SK-N-MC (cell line): ENCODE data around the gene NAV1.
"Not testable (repeated sequence)": the region's sequence is repeated elsewhere in the genome, so short reads cannot be mapped to it uniquely, and the experiment has no call there.

ENCODE experiments used
- DNase-seq: peaks from one replicate; pipeline ENCODE4 v3.0.0-alpha.2; 2011; ENCODE audit warnings: low read depth, low spot score
- H3K27ac ChIP-seq: fragments of 200-600 bp; sonication (generic); 2 replicates; pipeline ENCODE4 v1.5.1; 2016; ENCODE audit warnings: mixed run types
- H3K36me3 ChIP-seq: fragments of 200-600 bp; sonication (generic); 2 replicates; pipeline ENCODE4 v1.6.1; 2017; ENCODE audit warnings: antibody characterized with exemption, low read length, mixed read lengths; ENCODE audit not compliant: insufficient read depth
- H3K4me3 ChIP-seq: fragments of 200-600 bp; sonication (generic); 2 replicates; pipeline ENCODE4 v1.5.1; 2016
- H3K9ac ChIP-seq: fragments of 200-600 bp; sonication (generic); 2 replicates; pipeline ENCODE4 v1.8.0; 2017; ENCODE audit warnings: mixed run types, mixed read lengths; ENCODE audit not compliant: insufficient read length
- H3K9me3 ChIP-seq: fragments of 200-600 bp; sonication (generic); 2 replicates; pipeline ENCODE4 v1.6.1; 2017; ENCODE audit warnings: low read depth, mild to moderate bottlenecking, antibody characterized with exemption, low read length, moderate library complexity, mixed read lengths
- EZH2 ChIP-seq: fragments of 200-600 bp; sonication (generic); IDR thresholded peaks from one replicate; pipeline ENCODE4 v1.6.1; 2017; ENCODE audit warnings: antibody characterized with exemption
- FOXP2 ChIP-seq: optimal IDR thresholded peaks from 2 replicates; pipeline ENCODE3; 2011; ENCODE audit warnings: mild to moderate bottlenecking, moderate library complexity; ENCODE audit not compliant: insufficient read depth; ENCODE audit errors: extremely low read length, control extremely low read depth
- POLR2AphosphoS5 ChIP-seq: IDR thresholded peaks from 2 replicates; pipeline ENCODE4 v1.6.1; 2012; ENCODE audit warnings: mild to moderate bottlenecking, low read depth, low read length, borderline replicate concordance

The NAV1 gene, protein sequence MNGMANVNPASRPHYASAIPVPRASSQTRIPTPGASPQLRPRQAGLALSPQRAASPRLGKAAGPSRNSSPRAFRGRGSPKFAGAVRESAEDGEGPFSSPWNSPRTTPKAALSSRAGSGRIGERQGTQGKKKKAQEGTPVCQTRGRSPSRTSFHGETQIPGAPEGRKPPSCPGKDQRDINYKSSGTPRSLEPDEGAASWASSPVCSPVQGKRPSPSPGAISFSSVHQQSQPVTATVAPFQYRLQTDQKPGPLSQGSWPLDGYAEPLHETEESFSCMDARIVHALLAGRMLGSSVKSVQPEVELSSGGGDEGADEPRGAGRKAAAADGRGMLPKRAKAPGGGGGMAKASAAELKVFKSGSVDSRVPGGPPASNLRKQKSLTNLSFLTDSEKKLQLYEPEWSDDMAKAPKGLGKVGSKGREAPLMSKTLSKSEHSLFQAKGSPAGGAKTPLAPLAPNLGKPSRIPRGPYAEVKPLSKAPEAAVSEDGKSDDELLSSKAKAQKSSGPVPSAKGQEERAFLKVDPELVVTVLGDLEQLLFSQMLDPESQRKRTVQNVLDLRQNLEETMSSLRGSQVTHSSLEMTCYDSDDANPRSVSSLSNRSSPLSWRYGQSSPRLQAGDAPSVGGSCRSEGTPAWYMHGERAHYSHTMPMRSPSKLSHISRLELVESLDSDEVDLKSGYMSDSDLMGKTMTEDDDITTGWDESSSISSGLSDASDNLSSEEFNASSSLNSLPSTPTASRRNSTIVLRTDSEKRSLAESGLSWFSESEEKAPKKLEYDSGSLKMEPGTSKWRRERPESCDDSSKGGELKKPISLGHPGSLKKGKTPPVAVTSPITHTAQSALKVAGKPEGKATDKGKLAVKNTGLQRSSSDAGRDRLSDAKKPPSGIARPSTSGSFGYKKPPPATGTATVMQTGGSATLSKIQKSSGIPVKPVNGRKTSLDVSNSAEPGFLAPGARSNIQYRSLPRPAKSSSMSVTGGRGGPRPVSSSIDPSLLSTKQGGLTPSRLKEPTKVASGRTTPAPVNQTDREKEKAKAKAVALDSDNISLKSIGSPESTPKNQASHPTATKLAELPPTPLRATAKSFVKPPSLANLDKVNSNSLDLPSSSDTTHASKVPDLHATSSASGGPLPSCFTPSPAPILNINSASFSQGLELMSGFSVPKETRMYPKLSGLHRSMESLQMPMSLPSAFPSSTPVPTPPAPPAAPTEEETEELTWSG (N-terminal part only)

DNA sequence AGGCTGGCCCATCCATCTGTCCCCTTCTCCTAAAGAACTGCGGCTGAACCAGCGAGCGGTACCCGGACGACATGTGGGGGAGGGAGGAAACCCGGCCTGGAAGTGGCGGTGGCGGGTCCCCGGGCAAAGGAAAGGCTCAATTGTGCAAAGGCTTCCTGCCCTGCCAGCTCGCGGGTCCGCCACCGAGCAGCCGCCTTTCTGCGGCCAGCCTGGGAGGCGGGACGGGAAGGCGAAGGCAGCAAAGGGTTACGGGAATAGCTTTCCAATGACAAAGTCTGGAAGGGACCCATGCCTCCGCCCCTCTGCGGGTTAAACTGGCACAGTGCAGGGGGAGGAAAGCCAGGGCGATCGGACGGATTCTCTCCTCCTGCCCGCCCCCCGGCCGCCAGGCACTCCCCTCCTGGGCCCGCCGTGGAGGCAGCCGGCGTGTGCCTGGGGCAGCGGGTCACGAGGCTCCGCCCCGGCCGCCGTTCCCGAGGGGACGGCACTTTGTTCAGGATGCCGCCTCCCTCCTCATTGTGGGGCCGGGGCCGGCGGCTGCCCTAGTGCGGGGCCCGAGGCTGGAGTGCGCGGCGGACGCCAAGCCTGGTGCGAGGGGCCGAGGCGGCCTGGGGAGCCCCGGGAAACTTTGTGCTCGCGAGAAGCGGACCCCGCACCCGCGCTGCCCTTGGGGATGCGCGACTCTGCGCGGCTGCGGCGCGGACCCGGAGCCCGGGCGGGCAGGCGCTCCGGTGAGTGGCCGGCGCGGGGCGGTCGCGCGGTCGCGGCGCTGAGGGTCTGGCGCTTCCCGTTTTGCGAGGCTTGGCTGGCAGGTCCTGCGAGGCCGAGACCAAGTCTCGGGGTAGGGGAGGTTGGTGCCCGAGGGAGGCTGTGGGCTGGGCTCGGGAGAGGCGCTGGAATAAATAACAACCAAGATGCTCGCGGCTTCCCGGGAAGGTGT lies at the start of gene NAV1:
Gene NAV1, plus strand, starts transcription at position 516 of the 940 bp plus-strand sequence. CDS start 83,758 bp downstream, outside the sequence.
- TF ChIP-seq POLR2AphosphoS5 = no peak
- no peak for TF ChIP-seq EZH2
- TF ChIP-seq FOXP2 = no peak
- H3K9me3 ChIP-seq = no peaks in the 10 kb centered on the region
- H3K27ac ChIP-seq = peak within 1 kb of the TSS; percentile 93
- H3K36me3 ChIP-seq = no peaks in the 10 kb centered on the region
- H3K9ac ChIP-seq = peak within 1 kb of the TSS; percentile 74
- H3K4me3 ChIP-seq = peak within 1 kb of the TSS; percentile 95
- DNase-seq = no peak

DNA sequence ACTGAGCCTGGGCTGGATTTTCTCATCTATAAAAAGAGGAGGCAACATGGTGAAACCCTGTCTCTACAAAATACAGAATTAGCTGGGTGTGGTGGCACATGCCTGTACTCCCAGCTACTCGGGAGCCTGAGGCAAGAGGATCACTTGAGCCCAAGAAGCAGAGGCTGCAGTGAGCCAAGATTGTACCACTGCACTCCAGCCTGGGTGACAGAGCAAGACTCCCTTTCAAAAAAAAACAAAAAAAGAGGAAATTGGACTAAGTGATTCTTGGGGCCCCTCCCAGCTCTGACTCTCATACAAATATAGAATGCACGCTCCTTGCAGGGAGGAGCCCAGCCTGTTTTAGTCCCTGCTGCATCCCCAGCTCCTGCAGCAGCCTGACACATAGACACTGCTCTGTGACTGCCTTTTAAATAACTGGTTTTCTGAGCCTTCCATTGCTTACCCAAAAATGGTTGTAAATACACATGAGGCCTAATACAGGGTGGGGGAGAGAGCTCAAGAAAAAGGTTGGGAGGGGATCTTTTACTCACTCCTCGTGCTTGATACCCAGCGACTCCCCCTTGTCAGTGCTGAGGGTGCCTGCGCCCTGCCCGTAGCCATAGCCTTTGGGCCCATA lies 49.2 kb upstream of the NAV1 start:
- H3K36me3 ChIP-seq = peaks cover 58% of the 10 kb centered on the region
- TF ChIP-seq FOXP2 = no peak
- TF ChIP-seq POLR2AphosphoS5 = no peak
- no peak for TF ChIP-seq EZH2
- no peak overlapping the region for H3K4me3 ChIP-seq
- no peak overlapping the region for H3K27ac ChIP-seq
- no peak overlapping the region for H3K9ac ChIP-seq
- DNase-seq = no peak
- H3K9me3 ChIP-seq = no peaks in the 10 kb centered on the region

DNA sequence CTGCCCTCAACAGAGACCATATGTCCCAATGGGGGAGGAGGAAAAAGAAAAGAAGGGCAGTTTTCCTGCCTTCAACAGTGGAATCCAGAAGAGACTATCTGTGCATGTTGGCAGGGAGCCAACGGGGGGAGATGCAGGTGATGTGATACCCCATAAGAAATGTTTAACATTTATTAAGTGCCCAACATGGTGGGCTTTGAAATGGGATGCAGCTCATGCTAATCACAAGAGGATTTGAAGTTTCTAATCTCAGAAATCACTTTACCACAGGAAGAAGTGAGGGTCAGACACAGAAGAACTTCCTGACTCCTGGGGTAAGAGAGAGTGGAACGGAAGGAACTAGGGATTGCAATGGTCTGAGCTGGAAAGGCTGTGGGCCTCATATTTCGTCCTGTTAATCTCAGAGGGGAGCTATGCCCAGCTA lies 48.2 kb upstream of the NAV1 start:
- no peak overlapping the region for H3K4me3 ChIP-seq
- peaks cover 61% of the 10 kb centered on the region for H3K36me3 ChIP-seq
- TF ChIP-seq FOXP2 (no peak), POLR2AphosphoS5 (no peak), EZH2 (no peak)
- H3K9ac ChIP-seq = no peak overlapping the region
- H3K27ac ChIP-seq = no peak overlapping the region; the same call in 1 of the 2 replicates
- H3K9me3 ChIP-seq = no peaks in the 10 kb centered on the region
- DNase-seq = no peak

DNA sequence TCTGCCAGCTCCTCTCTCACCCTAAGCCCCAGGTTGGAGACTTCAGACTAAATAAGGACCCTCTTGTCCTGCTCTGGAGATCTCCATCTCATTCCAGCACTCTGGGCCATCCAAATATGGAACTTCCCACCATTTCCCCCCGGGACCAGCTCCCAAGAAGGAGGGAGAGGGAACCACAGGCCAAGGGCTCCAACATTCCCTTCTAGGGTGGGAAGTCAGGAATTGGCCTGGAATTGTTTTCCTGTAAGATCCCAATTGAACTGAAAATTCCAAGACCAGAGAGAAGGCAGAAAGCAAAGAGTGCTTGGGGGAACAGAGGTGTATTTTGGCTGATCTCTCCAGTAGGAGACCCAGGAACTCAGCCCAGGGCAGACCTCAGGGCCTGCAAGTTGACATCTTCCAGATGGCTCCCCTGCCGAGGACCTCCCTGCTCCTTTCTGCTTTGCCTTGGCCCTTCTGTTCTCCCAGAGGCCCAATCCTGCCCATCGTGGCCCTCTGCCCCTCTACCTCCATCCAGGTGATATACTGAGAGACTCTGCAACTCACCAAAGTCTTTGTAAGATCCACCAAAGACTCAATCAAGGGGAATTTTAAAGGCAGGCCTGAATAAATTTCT lies 46.9 kb upstream of the NAV1 start:
- Histone ChIP-seq H3K27ac (peak overlapping the region; percentile 28; the same call in 1 of the 2 replicates), H3K9ac (no peak overlapping the region), H3K4me3 (no peak overlapping the region), H3K36me3 (peaks cover 69% of the 10 kb centered on the region), H3K9me3 (no peaks in the 10 kb centered on the region)
- no peak for DNase-seq
- TF ChIP-seq FOXP2 (no peak), POLR2AphosphoS5 (no peak), EZH2 (no peak)

DNA sequence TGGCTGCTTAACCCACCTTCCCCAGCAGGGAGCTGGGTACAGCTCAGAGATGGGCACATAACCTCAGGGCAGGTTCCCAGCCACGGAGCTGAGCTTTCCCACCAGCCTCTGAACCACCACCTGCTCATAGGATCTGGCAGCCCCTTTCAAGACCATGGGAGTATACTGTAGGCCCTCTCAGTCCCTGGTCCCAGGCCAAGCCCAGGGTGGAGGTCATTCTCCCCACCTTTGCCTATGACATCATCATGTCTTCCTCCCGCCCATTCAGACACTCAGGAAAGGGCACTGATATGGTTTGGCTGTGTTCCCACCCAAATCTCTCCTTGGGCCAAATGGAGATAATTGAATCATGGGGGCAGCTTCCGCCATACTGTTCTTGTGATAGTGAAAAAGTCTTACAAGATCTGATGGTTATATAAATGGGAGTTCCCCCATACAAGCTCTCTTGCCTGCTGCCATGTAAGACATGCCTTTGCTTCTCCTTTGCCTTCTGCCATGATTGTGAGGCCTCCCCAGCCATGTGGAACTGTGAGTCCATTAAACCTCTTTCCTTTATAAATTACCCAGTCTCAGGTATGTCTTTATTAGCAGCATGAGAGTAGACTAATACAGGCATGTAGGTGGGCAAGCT lies 45.8 kb upstream of the NAV1 start:
- H3K9ac ChIP-seq, DNase-seq, H3K27ac ChIP-seq, H3K9me3 ChIP-seq, H3K4me3 ChIP-seq: not testable (repeated sequence)
- peaks cover 68% of the 10 kb centered on the region for H3K36me3 ChIP-seq

DNA sequence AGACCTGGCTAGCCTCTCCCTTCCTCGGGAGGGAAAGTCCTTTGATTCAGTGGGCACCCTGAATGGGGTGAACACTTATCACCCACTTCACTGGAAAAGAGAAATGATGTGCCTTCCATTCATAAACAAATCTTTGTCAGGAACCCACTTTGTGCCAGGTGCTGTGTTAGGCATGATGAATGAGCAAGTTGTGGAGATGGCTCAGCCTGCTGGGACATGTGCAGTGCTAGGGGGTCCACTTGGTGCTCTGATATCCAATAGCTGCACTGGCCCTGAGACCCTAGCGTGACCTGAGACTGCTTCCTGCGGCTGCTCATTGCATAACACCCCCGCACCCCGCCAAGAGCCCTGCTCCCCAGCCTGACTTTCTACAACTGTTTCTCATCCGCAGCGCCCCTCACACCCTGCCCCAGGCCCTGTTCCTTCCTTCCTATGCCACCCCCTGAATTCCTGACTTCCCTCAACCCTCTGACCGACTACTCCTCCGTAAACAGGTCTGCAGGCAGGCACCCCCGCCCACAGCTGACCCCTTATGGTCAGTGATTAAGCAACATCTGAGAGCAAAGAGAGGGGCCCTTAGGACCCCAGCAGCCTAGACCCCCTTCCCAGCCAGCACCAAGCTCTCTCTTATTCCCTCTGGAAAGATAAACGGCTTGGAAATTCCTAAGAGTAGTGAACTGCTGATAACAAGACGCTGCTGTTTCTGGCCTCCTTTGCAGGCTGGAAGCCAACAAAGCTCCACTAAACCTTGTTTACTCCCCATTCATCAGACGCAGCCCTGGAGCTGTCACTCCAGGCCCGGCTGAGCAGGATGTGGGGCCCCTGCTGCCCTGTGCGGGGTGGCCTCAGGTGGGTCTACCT lies 44.9 kb upstream of the NAV1 start:
- H3K9me3 ChIP-seq = no peaks in the 10 kb centered on the region
- no peak for TF ChIP-seq POLR2AphosphoS5
- no peak for TF ChIP-seq EZH2
- TF ChIP-seq FOXP2 = no peak
- H3K36me3 ChIP-seq = peaks cover 61% of the 10 kb centered on the region
- H3K4me3 ChIP-seq = no peak overlapping the region
- H3K27ac ChIP-seq = no peak overlapping the region
- no peak overlapping the region for H3K9ac ChIP-seq
- no peak for DNase-seq
